Epidermal melanocyte (primary cell): ENCODE measurements around the gene DGKA.

Source experiments
- DNase-seq: peaks from one replicate; pipeline ENCODE4 v3.0.0; 2011; ENCODE audit warnings: low spot score; ENCODE audit not compliant: insufficient read length

The DGKA gene

DNA sequence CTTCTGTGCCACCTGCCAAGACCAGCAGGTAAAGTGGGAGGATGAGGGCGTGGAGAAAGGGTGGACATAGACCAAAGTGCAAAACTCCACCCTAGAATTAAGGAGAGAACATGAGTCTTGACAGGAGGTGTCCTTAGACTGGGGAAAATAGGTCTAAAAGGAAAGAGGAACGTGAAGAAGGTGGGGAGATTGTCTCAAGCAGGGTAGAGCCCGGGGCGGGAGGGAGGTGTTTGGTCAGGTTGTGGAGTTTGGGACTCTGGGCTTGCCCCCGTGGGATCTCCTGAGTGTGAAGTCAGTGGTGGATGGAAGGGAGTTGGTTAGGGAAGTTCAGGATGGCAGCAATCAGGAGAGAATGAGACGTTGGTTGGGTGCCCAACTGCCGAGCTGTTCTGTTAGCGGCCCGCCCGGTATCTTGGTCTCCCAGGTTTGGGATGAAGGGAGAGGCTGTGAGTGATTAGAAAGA lies 386 bp downstream of the DGKA start:
- no peak for DNase-seq

DNA sequence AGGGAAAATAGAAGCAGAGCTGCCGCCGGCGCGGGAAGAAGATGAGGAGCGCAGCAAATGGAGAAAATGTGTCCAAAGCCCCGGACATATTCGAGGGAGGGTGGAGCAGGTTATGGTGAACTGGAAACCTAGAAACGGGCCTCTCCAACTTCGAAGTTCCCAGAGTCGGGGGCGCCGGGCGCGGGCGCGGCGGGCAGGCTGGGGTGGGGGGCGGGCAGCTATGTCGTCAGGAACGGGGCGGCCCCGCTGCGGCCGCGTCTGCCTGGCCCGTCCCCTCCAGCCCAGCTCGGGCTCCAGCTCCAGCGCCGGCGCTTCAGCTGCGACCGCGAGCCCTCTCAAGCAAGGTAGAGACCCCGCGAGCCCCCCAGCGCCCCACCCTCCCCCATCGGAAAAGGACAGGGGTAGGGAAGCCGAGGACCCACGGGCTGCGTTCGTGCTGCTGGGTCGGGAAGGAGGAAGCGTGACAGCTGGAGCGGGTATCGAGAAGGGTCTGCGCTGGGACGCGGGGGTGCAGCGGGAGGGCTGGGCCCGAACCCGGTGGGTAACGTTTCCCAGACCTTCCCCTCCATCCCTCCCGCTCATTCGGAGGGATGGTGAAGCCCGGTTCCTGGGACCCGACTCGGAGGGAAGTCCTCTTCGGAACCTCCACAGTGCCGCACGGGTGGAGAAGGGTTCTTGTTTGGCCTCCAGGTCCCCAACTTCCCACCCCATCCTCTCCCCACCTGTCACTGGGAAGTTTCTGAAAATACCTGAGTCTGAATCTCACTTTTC lies 1.0 kb downstream of the DGKA start:
- no peak for DNase-seq

DNA sequence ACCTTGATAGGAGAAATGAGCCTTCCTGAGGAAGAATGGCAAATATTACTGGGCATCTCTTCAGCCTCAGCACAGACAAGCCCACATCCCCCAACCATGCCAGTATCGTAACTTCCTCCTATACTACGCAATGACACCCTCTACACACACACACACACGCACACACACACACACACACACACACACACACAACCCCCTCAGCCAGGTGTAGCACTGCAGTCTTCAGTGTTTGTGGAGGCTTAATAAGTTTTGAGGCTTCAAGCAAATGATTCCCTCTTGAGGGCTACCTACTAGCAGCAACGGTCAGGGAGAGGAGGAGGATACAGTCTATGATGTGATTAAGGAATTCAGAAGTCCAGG lies 1.6 kb downstream of the DGKA start:
- DNase-seq, result no peak

DNA sequence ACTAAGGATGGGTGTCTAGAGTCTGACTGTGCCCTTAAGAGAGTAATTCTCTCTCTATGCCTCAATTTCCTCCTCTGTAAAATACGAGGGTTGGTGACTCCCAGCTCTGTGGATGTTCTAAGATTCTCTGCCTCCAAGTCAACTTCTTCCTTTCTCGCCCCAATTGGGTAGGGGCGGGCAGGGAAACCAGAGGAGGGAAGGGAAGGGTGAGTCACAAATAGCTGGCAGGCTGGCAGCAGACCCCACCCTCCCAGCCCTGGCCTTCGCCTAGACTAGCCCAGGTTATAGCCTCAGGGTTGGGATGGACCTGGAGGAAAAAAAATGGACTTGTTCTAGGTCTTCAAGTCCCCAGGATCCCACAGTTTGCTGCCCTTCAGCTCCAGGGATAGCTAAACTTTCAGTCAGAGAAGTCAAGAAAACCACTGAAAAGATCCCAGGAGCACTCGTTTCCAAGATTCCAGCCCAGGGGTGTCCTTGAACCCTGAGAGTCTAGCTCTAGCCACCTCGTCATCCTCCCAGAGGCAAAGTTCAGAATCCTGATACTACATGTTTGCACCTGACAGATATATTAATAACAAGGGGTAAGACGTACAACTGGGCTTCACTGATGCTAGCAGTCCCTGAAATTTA lies 2.3 kb downstream of the DGKA start:
- DNase-seq, result no peak

DNA sequence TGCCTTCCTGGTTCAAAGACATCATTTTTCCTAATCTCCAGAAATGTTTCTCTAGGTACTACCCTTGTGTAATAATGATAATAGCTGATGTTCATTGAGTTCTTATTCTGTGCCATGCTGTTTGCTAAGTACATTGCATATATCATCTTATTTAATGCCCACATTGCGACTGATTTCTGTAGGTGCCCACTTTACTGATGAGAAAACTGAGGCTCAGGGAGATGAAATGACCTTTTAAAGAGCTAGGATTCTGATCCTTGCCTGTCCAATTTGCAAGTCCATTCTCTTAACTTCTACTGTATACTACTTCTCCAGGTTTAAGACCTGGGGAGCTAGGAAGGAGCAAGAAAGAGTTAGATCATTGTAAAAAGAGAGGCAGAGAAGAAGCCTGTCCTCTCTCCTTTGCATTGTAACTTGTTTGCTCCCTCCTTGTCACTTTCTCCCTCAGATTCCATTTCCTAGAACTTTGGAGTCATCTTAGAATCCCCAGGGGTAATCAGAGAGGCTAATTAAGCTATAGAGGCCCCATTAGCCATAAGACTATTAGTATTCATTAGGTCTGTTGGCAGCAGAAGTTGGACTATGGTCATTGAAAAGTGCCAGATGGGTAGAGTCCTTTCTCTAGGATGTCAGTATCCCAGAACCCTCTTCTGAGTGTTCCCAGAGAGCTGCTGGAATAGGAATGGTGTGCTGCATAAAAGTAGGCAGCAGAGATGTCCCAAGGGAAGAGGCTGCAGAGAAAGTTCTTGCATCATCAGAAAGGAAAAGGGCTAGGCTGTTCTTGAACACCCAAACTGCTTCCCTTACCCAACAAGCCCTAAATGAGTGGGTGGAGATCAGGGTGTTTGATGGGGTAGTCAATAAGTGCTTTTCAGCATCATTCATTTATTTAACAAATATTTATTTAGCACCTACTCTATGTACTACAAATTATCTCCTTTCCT lies 3.1 kb downstream of the DGKA start:
- no peak for DNase-seq

DNA sequence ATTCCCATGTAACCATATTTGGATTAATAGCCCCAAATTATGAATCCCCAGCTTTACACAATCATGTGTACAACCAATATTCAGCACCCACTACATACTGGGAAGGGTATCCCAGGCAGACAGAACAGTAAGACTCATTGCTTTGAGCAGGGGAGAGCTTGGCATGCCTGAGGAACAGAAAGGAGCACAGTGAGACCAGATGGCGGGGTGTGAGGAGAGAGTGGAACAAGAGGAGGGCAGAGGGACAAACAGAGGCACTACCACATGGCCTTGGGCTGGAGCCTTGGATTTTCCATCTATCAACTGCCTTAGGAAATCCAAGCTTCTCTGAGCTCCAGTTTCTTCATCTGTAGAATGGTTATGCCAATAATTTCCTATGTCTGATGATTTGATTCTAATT lies 3.8 kb downstream of the DGKA start:
- no peak for DNase-seq

DNA sequence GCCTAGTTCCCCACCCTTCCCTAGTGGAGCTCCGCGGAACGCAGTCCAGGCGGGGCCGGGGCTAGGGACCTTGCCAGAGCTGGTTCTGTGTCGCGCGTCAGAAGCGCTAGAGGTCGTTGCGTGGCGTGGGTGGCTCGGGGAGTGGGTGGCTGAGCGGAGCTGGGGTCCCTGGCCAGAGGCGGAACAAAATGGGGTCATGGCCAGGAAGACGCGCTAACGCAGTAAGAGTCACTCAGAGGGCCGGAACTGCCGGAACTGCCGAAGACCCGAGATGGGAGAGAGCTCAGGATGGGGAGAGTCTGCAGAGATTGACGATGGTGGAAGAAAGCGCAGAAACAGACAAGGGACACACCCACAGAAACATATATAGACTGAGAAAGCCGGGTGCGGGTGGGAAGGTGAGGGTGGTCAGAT lies 4.8 kb downstream of the DGKA start:
- no peak for DNase-seq

DNA sequence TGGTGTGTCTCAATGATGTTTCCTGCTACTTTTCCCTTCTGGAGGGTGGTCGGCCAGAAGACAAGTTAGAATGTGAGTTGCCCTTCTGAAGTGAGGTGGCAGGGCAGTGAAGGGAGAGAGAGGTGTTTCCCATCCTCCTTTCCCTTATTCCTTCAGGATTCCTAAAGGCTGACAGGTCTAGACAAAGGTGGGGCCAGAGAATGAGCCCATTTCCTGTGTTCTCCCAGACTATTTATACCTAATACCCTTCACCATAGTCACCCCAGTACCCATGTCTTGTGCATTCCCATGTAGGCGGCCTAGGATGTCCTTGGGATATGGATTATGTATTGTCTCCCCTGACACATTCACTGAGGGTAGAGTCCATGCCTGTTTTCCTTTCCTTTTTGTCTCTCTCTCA lies 7.0 kb downstream of the DGKA start:
- DNase-seq, result no peak

DNA sequence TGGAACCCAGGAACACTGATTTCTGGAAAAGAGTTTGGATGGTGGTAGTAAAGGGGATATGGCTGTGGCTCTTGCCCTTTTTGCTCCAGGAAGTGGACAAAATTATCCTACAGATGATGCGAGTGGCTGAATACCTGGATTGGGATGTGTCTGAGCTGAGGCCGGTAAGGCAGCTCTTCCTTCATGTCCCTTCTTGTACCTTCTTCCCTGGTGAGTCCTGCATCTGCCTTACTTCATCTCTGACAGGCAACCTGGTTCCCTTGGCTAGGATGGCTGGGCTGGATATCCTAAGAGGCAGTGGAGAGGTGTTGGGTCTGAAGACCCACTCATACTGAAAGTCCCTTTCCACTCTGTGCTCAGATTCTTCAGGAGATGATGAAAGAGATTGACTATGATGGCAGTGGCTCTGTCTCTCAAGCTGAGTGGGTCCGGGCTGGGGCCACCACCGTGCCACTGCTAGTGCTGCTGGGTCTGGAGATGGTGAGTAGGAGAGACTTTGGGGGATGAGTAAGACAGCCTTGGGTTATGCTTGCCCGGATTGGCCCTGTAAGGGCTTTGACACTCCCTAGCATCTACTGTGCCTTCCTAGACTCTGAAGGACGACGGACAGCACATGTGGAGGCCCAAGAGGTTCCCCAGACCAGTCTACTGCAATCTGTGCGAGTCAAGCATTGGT lies 8.0 kb downstream of the DGKA start:
- no peak for DNase-seq

DNA sequence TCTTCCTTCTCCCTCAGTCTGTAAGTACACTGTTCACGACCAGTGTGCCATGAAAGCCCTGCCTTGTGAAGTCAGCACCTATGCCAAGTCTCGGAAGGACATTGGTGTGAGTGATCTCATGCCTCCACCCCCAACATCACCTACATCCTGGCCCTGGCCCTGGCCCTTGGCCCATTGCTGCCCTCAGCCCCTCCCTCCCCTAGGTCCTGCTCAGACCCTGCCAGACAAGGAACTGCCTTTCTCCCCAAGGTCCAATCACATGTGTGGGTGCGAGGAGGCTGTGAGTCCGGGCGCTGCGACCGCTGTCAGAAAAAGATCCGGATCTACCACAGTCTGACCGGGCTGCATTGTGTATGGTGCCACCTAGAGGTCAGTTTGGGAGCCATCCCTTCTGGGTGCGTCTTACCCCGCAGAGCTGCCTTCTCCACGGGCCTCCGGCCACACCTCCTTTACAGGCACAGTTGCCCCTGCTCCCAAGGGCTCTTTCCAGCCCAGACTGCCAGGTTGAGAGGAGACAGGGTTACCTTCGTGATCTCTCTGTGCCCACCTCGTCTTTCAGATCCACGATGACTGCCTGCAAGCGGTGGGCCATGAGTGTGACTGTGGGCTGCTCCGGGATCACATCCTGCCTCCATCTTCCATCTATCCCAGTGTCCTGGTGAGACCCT lies 9.2 kb downstream of the DGKA start:
- DNase-seq, result peak; percentile 81

DNA sequence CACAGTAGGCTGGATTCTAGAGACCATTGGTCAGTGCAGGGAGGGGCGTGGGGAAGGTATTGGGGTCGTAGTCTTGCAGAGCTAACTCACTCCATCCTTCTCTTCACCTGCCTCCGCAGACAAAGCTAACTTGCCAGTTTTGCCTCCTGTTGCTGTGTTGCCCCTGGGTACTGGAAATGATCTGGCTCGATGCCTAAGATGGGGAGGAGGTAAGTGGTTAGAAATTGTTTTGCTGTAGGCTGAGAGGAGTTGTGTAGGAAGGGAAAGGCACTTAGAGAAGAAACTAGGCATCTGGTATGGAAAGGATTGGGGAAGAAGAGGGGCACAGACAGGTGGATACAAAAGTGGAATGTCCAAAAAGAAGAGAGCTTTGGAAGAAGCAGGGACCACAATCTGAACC lies 11.1 kb downstream of the DGKA start:
- no peak for DNase-seq

DNA sequence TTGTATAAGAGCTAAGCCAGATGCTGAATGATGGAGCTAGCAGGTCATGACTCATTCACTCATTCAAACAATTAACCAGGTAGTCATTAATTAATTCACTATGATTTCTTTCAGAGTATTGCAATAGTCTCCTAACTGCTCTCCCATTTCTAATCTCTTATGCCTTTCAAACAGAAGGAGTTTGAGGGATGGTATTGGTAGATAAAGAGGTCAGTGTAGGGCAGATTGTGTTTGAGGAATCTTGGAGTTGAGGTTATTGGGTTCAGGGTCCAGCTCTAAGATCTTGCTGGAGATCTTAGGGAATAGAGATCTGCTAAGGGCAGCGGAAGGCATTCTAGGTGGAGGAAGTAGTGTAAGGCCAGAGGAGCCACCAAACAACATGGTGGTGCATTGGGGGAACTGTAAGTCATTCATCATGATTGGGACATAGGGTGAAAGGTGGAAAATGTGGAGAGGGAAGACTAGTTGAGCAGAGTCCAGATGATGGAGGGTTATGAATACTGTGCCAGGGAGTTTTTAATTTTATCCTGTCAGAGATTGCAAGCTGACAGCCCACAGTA lies 11.7 kb downstream of the DGKA start:
- no peak for DNase-seq

DNA sequence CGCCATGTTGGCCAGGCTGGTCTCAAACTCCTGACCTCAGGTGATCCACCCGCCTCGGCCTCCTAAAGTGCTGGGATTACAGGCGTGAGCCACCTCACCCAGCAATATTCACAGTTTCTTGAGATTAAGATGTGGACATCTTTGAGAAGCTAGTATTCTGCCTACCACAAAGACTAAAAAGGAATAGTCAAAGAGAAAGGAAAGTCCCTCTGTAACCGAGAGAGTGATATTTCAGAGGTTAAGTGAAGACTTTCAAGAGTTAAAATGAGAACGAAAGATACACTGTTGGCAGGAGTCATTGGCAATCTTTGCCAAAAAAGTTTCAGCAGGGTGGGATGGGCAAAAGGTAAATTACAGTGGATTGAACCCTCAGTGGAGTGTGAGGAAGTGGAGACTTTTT lies 15.6 kb downstream of the DGKA start:
- DNase-seq, result no peak

DNA sequence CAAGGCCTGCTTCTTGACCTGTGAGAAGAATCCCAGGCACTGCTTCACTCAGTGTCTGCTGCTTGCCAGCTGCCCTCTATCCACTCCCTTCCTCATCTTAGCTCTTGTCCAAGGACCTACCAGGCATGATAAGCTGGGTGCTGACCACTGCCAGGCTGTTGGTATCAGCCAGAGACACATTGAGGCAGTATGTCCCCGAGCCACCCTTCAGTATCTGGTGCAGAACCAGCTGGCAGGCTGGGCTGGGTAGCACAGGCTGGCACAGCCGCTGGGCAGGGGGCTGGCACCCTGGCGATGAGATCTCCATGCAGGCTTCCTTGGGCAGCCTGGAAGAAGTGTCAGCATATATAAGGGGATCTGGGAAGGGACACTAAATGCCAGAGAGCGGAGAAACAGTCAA lies 24.4 kb downstream of the DGKA start:
- no peak for DNase-seq

DNA sequence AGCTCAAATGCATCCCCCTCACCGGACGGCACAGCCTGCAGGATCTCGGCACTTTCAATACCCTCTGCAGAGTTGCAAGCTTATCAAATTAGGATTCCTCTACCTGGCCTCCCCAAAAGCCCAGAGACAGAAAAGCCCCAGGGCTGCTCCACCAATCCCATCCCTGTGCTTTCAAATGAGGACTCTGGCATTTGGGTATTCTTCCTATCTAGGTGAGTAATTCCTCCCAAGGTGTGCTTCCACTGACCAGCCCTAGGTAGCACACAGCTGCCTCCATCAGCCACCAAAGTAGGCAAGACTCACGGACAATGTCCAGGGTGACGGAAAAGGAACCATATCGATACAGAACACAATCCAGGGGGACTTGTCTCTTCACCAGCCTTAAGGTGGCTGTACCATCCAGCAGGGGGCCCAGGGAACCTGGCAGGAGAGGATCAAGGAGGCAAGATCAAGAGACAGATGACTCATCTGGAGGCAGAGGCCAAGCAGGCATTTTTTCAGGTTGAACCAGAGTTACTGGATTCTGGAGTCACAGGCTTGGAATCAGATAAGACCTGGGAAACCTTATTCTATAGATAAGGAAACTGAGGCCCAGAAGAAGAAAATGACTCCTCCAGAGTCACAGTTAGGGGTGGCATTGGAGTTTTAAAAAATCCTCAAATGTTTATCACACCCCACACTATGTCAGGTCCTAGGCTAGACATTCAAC lies 25.0 kb downstream of the DGKA start:
- no peak for DNase-seq

DNA sequence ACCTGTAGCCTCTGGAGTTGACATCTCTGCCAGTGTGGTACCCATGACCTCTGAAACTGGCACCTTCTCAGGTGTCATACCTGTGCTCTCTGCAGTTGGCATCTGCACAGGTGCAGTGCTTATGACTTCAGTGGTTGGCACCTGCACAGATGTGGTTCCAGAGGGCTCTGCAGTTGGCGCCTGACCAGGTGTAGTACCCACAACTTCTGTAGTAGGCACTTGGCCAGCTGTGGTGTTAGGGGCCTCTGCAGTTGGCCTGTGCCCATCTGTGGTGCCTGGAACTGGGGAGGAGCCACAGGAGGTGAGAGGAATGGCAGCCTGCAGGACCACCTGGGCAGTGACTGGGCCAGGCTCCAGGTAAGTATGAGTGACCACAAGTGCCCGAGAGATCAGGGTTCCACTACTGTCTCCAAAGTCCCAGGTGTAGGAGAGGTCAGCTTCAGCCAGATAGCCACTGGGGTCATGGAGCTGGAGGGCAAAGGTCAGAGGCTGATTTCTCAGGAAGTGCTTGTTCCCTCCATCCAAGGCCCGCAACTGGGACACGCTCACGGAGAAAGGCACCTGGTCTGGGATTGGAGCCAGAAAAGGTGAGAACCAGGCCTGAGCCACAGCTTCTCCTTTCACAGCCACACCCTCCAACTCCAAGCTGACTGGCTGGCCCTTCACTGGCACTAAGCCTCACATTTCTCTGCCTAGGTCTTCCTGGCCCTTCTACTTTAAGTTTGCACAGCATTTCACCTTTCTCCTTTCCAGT lies 26.3 kb downstream of the DGKA start:
- DNase-seq, result no peak

DNA sequence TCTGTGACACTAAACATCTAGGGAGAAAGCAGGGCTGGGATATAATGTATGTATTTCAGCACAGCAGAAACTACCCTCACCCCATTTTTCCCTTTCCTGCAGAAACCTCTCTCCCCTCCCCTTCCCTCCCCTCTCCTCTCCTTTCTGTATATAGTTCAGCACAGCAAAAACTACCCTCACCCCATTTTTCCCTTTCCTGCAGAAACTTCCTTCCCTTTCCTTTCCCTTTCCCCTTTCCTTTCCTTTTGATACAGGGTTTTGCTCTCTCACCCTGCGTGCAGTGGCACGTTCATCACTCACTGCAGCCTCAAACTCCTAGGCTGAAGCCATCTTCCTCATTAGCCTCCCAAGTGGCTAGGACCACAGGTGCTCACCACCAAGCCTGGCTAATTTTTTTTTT lies 32.8 kb downstream of the DGKA start:
- no peak for DNase-seq

DNA sequence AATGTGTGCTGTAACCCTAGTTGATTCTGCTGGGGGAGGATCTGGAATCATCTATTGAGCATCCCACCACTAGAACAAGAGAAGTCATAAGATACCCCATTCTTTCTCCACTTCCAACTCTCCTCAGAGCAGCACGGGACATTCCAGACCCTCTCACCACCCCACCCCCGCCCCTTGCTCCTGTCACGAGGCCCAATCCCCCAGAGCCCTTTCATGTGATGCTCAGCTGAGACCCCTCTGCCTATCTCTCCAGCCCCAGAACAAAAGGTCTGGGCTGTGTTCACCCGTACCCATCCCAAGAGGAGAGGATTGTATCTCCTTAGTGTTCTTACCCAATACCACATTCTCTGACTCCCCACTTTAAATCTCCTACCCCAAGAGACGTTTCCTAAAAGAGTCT lies 34.3 kb downstream of the DGKA start:
- DNase-seq, result no peak

DNA sequence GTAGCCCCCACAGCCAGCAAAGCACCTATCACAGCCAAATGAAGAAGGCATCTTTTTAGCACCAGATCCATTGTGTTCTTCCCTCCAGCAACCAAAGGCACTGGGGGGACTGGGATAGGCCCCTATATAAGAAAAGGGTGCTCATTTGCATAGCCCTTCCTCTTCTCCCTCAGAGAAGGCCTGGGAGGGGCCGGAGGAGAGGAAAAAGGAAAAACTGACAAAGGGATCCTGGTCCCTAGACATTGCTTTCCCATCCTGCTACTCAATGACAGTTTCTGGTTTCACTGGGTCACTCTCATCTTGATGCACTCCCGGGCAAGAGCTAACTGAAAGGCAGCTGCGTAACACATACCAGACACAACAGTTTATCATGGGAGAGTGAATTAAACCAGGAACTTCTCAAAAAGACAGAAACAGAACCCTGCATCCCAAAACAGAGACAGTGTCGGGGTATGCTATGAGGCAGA lies 35.0 kb downstream of the DGKA start, which contains the start of gene PMEL:
Gene PMEL, minus strand, starts transcription at position 102 of the 467 bp plus-strand sequence. Its CDS starts 31 bp downstream, at position 71.
- DNase-seq, result peak; percentile 75
